Measurements from ENCODE around the gene GATB. TPM values are rescaled to one million over a fixed set of nuclear protein-coding genes. Genes with fewer than 3 reads are reported as not detected.

GATB gene
- total and polyA plus RNA-seq, 5 donors = 87.5 to 182 (median 94.1) TPM

DNA sequence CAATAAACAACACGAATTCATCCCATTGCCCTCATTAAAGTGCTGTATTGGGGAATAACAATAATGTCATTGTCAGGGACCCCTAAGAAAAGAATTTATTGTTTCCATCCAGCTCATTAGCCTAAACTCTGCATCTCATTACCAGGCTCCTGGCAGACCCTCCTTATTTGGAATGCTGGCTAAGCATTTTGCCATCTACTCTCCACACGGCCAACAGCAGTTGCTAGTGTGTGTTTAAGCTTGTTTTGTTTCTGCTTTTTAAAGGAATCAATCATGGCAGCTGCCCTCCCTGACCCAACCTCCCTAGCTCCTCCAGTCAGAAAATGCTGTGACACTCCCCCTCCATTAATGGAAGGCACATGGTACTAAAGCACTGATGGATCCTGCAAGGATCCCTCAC lies 43.5 kb downstream of the GATB start:
- Histone ChIP-seq H3K27ac (ENCODE audit: low read length) (no peak overlapping the region), H3K9me3 (ENCODE audit: control insufficient read depth, low read length) (no peaks in the 10 kb centered on the region), H3K4me3 (ENCODE audit: low read length) (no peak overlapping the region), H3K27me3 (ENCODE audit: control insufficient read depth, insufficient read depth) (no peaks in the 10 kb centered on the region), H3K4me1 (ENCODE audit: control insufficient read depth, insufficient read depth, low read length) (peaks cover 3% of the 10 kb centered on the region)
- no peak for DNase-seq
- 74% methylated on average over 2 of the region's 2 CpGs for WGBS
- ATAC-seq = no peak
- intact Hi-C loops (cut with DNase I) = no loop called here

DNA sequence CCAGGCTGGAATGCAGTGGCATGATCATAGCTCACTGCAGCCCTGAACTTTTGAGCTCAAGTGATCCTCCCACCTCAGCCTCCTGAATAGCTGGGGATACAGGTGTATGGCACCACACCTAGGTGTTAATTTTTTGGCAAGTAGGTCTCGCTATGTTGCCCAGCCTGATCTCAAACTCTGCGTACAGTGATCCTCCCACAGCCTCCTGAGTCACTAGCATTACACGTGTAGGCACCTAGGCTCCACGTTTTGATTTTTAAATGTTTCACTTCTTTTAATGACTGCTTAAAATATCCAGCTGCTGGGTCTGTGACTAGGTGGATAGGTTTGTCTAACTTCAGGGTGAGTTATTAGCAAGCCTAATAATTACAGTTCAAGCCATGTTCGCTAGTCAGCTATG lies 44.5 kb downstream of the GATB start:
- Histone ChIP-seq H3K27me3 (ENCODE audit: control insufficient read depth, insufficient read depth) (no peaks in the 10 kb centered on the region), H3K9me3 (ENCODE audit: control insufficient read depth, low read length) (no peaks in the 10 kb centered on the region), H3K4me1 (ENCODE audit: control insufficient read depth, insufficient read depth, low read length) (peaks cover 3% of the 10 kb centered on the region), H3K27ac (ENCODE audit: low read length) (no peak overlapping the region), H3K4me3 (ENCODE audit: low read length) (no peak overlapping the region)
- WGBS = 92% methylated on average over 5 of the region's 5 CpGs
- intact Hi-C loops (cut with DNase I) = no loop called here
- ATAC-seq (no peak), DNase-seq (no peak)

DNA sequence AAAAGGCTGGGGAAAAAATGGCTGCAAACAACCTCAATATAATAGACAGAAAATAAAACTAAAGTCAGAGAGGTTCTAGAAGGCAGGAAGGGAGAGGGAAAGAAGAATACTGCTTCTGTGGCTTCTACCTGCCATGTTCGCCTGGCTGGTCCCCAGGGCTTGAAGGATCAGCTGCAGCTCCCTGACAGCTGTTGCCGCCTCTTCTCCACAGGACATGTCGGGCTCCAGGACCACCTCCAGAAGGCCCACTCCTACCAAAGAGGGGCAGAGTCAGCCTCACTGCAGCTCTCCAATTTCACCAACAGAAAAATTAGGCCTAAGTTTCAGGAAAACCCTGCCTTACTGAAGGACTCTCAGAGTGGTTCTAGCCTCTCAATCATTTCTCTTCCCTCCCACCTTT lies 44.9 kb downstream of the GATB start:
- Histone ChIP-seq H3K4me1 (ENCODE audit: control insufficient read depth, insufficient read depth, low read length) (peaks cover 3% of the 10 kb centered on the region), H3K27me3 (ENCODE audit: control insufficient read depth, insufficient read depth) (no peaks in the 10 kb centered on the region), H3K27ac (ENCODE audit: low read length) (peak overlapping the region; percentile 89), H3K9me3 (ENCODE audit: control insufficient read depth, low read length) (no peaks in the 10 kb centered on the region), H3K4me3 (ENCODE audit: low read length) (peak overlapping the region; percentile 20)
- WGBS = 70% methylated on average over 3 of the region's 3 CpGs
- intact Hi-C loops (cut with DNase I) = no loop called here
- no peak for ATAC-seq
- DNase-seq = no peak

DNA sequence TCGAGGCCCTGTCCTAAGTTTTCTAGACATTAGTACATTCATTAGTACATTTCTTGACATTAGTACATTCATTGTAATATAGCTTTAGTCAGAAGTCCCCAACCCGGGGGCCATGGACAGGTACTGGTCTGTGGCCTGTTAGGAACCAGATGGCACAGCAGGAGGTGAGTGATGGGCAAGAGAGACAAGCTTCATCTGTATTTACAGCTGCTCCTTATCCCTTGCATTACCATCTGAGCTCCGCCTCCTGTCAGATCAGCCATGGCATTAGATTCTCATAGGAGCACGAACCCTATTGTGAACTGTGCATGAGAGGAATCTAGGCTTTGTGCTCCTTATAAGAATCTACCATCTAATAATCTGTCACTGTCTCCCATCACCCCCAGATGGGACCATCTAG lies 48.0 kb downstream of the GATB start:
- intact Hi-C loops (cut with DNase I) = no loop called here
- WGBS = 83% methylated on average over 4 of the region's 4 CpGs
- Histone ChIP-seq H3K4me3 (ENCODE audit: low read length) (no peak overlapping the region), H3K4me1 (ENCODE audit: control insufficient read depth, insufficient read depth, low read length) (no peaks in the 10 kb centered on the region), H3K27ac (ENCODE audit: low read length) (no peak overlapping the region), H3K9me3 (ENCODE audit: control insufficient read depth, low read length) (no peaks in the 10 kb centered on the region), H3K27me3 (ENCODE audit: control insufficient read depth, insufficient read depth) (no peaks in the 10 kb centered on the region)
- ATAC-seq = no peak
- DNase-seq = no peak

DNA sequence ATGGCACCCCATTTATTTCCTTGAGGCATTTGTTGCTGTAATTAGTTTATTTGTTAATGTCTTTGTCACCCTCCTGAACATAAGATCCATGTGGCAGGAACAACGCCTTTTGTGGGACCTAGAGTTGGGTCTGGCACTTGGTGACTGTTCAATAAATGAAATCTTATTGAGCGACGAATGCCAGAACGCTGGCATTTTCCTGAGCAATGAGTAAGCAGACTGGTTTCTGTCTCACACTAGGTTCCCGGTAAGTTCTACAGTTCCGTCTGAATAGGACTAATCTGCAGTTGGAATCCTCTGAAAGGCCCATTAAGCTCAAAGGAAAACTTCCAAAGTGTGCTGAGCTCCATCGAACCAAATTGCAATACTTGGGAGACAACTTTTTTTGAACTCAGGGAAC lies 49.2 kb downstream of the GATB start:
- H3K9me3 ChIP-seq (ENCODE audit: control insufficient read depth, low read length) = no peaks in the 10 kb centered on the region
- H3K27ac ChIP-seq (ENCODE audit: low read length) = no peak overlapping the region
- intact Hi-C loops (cut with DNase I) = no loop called here
- DNase-seq = no peak
- H3K27me3 ChIP-seq (ENCODE audit: control insufficient read depth, insufficient read depth) = no peaks in the 10 kb centered on the region
- H3K4me3 ChIP-seq (ENCODE audit: low read length) = no peak overlapping the region
- no peak for ATAC-seq
- 92% methylated on average over 7 of the region's 7 CpGs for WGBS
- no peaks in the 10 kb centered on the region for H3K4me1 ChIP-seq (ENCODE audit: control insufficient read depth, insufficient read depth, low read length)

DNA sequence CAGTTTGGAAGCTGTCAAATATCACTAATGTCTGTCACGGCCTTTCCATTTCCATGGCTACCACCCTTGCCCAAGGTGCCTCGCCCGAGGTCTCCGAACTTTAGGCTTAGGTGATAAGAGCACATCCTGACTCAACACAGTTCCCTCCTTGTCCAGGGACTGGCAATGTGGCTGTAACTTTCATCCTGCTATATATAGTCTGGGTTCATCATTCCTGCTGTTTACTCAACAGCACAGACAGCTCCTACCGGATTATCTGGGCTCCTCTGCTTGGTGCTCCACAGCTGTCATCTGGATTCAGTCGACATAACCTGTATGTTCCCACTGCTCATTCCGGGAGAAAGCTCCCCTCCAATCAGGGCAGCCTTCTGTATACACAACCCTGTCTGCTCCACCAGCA lies 51.2 kb downstream of the GATB start:
- Histone ChIP-seq H3K4me1 (ENCODE audit: control insufficient read depth, insufficient read depth, low read length) (no peaks in the 10 kb centered on the region), H3K27me3 (ENCODE audit: control insufficient read depth, insufficient read depth) (no peaks in the 10 kb centered on the region), H3K9me3 (ENCODE audit: control insufficient read depth, low read length) (no peaks in the 10 kb centered on the region), H3K4me3 (ENCODE audit: low read length) (no peak overlapping the region), H3K27ac (ENCODE audit: low read length) (peak overlapping the region; percentile 43)
- no peak for DNase-seq
- no peak for ATAC-seq
- WGBS = 57% methylated on average over 7 of the region's 7 CpGs
- intact Hi-C loops (cut with DNase I) = no loop called here

DNA sequence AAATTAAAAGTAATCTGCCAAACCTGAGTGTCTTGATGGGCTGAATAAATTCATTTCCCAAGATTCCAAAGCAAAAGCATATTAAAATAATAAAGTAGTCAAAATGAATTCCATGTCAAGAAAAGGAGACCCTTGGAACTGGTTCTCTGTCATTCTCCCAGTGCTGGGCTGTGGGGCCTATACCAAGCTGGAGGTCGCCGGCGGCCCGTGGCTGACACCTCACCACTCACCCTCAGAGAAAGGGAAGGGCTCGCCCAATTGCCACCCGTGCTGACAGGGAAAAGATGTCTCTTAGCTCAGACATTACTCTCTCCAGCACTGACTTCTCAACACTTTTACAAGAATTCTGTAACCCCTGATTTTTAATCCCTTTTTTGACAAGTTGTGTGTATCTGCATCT lies 51.7 kb downstream of the GATB start:
- Histone ChIP-seq H3K9me3 (ENCODE audit: control insufficient read depth, low read length) (no peaks in the 10 kb centered on the region), H3K27ac (ENCODE audit: low read length) (peak overlapping the region; percentile 43), H3K27me3 (ENCODE audit: control insufficient read depth, insufficient read depth) (no peaks in the 10 kb centered on the region), H3K4me1 (ENCODE audit: control insufficient read depth, insufficient read depth, low read length) (no peaks in the 10 kb centered on the region), H3K4me3 (ENCODE audit: low read length) (no peak overlapping the region)
- intact Hi-C loops (cut with DNase I) = no loop called here
- no peak for ATAC-seq
- 64% methylated on average over 6 of the region's 6 CpGs for WGBS
- no peak for DNase-seq

DNA sequence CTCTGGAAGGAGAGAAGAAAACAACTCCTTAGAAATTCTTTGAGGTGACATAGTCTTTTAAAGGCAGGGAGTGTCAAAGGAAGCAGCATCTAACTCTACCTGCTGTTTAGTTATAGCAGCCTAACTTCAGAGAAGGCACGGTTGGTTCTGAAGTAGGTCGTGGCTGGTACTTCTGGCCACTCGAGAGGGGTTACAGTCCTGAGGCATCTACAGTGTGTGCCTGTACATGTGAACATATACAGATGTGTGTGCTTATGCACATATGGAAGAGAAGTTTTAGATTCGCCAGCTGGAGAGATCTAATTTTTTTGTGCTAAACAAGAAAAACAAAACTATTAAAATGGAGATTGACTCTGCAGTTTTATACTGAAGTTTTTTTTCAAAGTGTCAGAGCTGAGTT lies 52.7 kb downstream of the GATB start:
- Histone ChIP-seq H3K27ac (ENCODE audit: low read length) (no peak overlapping the region), H3K9me3 (ENCODE audit: control insufficient read depth, low read length) (no peaks in the 10 kb centered on the region), H3K27me3 (ENCODE audit: control insufficient read depth, insufficient read depth) (no peaks in the 10 kb centered on the region), H3K4me1 (ENCODE audit: control insufficient read depth, insufficient read depth, low read length) (no peaks in the 10 kb centered on the region), H3K4me3 (ENCODE audit: low read length) (no peak overlapping the region)
- intact Hi-C loops (cut with DNase I) = no loop called here
- ATAC-seq (no peak), DNase-seq (no peak)
- 84% methylated on average over 4 of the region's 4 CpGs for WGBS

DNA sequence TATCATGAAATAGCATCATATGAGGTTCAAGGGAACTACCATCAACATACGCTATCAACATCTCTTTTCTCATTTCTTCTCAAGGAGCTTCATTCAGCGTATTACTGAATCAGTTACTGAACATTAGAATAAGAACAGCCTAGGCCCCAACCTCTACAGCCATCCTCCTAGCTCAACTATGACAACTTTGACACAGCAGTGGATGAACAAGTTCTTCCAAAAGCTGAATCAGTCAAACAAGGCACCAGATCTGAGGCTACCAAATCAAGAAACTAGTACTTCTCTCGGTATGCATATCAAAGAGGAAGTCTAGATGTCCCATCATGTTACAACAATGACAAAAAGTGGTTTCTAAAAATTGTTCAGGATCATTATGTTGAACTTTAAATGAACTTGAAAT lies 57.4 kb downstream of the GATB start:
- intact Hi-C loops (cut with DNase I) = no loop called here

DNA sequence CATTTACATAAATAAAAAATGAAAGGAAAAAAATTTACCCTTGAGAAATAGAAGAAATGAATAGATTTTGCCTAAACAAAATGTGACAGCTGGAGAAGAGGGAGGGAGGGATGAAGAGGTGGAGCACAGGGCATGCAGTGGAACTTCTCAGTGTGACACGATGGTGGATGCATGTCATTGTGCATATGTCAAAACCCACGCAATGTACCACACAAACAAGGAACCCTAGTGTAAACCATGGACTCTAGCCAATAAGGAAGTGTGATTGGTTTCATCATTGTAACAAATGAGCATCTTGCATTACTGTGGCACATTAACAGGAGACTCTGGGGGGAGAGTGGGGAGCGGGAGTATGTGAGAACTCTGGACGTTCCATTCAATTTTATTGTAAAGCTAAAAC lies 58.6 kb downstream of the GATB start:
- WGBS = 79% methylated on average over 4 of the region's 4 CpGs
- no peaks in the 10 kb centered on the region for H3K4me1 ChIP-seq (ENCODE audit: control insufficient read depth, insufficient read depth, low read length)
- H3K9me3 ChIP-seq (ENCODE audit: control insufficient read depth, low read length) = no peaks in the 10 kb centered on the region
- no peak overlapping the region for H3K4me3 ChIP-seq (ENCODE audit: low read length)
- no peaks in the 10 kb centered on the region for H3K27me3 ChIP-seq (ENCODE audit: control insufficient read depth, insufficient read depth)
- no peak overlapping the region for H3K27ac ChIP-seq (ENCODE audit: low read length)
- intact Hi-C loops (cut with DNase I) = no loop called here
- ATAC-seq (no peak), DNase-seq (no peak)

More for the DNA sequence above, 57.4 kb downstream of the GATB start:
- 94% methylated on average over 3 of the region's 3 CpGs for WGBS
- no peak for DNase-seq
- H3K27me3 ChIP-seq (ENCODE audit: control insufficient read depth, insufficient read depth) = no peaks in the 10 kb centered on the region
- no peaks in the 10 kb centered on the region for H3K9me3 ChIP-seq (ENCODE audit: control insufficient read depth, low read length)
- H3K27ac ChIP-seq (ENCODE audit: low read length) = no peak overlapping the region
- H3K4me3 ChIP-seq (ENCODE audit: low read length) = no peak overlapping the region
- ATAC-seq = no peak
- no peaks in the 10 kb centered on the region for H3K4me1 ChIP-seq (ENCODE audit: control insufficient read depth, insufficient read depth, low read length)

DNA sequence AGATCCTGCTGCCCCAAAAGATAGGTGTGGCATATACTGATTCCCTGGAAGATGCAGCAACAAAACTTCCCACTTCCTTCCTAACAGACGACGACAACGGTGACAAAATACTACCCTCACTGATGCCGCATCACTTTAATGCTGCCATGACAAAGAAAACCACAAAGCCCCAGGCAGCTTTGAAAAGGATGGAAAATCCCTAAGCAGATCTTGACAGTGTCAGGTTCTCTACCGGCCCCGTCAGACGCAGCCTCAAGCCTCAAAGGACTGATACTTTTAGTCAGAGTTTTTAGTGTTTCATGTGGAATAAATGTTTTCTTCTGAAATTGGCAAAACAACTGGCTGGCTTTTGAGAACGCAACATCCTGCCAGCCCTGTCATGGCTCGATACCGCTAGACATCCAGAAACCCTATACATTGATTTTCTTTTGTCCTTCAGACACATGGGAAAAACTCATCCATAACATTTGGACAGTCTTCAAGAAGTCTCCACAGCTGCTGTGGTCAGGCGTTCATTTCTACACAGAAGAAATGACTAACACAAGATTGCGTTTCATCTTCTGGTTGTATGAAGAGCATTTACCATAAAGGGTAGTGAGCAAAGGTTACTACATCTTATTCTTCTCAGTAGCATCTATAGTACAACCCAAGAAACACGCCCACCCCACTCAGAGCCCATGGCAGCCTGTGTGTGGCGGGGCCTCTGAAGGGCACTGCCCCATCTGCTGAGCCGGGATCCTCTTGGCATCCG lies 60.1 kb downstream of the GATB start:
- H3K4me3 ChIP-seq (ENCODE audit: low read length) = no peak overlapping the region

DNA sequence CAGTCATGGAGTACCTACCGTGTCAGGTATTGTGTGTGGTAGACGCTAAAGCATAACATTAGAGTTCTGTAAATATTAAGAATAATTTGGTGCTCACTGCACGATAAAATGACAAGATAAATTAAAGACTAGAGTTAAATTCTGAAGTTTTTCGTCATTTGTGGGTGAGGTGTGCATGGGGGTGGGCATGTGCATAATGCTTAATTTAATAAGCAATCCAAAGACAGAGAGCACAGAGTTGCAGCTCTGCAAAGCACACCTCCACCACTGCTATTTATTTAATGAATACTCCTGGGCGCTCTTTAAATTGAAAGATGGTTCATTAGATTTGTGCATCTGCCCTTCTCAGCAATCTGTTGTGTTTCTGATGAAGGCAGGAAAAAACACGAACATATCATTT lies 62.6 kb downstream of the GATB start:
- H3K9me3 ChIP-seq (ENCODE audit: control insufficient read depth, low read length) = no peaks in the 10 kb centered on the region
- no peak overlapping the region for H3K27ac ChIP-seq (ENCODE audit: low read length)
- DNase-seq (no peak), ATAC-seq (no peak)
- no peaks in the 10 kb centered on the region for H3K4me1 ChIP-seq (ENCODE audit: control insufficient read depth, insufficient read depth, low read length)
- intact Hi-C loops (cut with DNase I) = no loop called here
- no peaks in the 10 kb centered on the region for H3K27me3 ChIP-seq (ENCODE audit: control insufficient read depth, insufficient read depth)
- no peak overlapping the region for H3K4me3 ChIP-seq (ENCODE audit: low read length)
- WGBS = 96% methylated on average over 6 of the region's 6 CpGs

More for the DNA sequence above, 60.1 kb downstream of the GATB start:
- DNase-seq (no peak), ATAC-seq (no peak)
- Histone ChIP-seq H3K27ac (ENCODE audit: low read length) (no peak overlapping the region), H3K9me3 (ENCODE audit: control insufficient read depth, low read length) (no peaks in the 10 kb centered on the region), H3K4me1 (ENCODE audit: control insufficient read depth, insufficient read depth, low read length) (no peaks in the 10 kb centered on the region), H3K27me3 (ENCODE audit: control insufficient read depth, insufficient read depth) (no peaks in the 10 kb centered on the region)
- WGBS = 94% methylated on average over 16 of the region's 16 CpGs
- intact Hi-C loops (cut with DNase I) = no loop called here

Measured in right cardiac atrium (tissue), 5 donors.